NT2/D1 (cell line): Measurements from ENCODE around the gene RBPMS2.
A peak's percentile ranks its signal among the peaks of the same experiment; 100 is the strongest.

Source experiments
- SUZ12 ChIP-seq: IDR thresholded peaks from 2 replicates; pipeline ENCODE4 v1.6.1; 2011; ENCODE audit not compliant: insufficient read length, insufficient read depth; ENCODE audit errors: extremely low read depth
- YY1 ChIP-seq: IDR thresholded peaks from 2 replicates; pipeline ENCODE4 v1.6.1; 2011; ENCODE audit not compliant: insufficient read length, insufficient read depth
- ZNF274 ChIP-seq: IDR thresholded peaks from 2 replicates; pipeline ENCODE4 v1.6.1; 2011; ENCODE audit warnings: mild to moderate bottlenecking, low read depth, low read length

DNA sequence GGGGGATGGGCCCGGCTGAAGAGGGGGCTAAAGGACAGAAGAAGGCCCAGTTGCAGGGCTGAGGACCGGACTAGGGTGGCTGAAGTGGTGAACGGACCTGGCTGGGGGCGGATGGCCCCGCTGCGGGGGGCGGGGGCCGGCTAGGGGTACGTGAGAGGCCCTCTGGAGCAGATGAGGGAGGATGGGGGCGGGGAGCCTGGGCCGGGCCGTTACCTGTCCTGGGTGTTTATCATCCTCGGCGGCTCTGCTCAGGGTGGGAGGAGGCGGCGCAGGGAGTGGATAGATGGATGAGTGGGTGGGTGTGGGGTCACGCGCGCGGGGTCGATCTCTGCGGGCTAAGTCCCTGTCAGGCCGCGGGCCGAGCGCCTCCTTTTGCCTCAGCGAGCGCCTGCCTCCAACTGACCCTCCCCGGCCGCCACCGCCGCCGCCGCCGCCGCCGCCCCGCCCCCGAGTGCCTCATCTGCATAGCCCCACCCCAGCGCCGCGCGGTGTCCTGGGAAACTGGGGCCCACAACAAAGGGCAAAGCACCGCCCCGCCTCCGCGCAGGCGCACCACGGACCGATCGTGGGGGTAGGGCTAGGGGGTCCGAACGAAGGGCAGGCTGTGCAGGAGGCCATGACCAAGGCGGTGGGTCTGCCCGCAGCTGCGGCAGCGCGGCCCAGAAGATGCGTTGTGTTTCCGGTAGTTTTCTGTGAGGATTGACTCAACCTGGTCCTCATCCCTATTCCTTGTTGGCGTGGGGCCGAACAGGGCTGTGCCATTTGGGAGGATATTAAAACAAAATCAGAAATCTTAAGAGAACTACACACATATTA is 72.4 kb downstream of the RBPMS2 start:
- TF ChIP-seq SUZ12 (no peak), YY1 (peak; percentile 30), ZNF274 (no peak)
